SK-MEL-5 (cell line): ENCODE results near the gene TOP1. TPM values are rescaled to one million over a fixed set of nuclear protein-coding genes. Genes with fewer than 3 reads are reported as not detected.
A peak's percentile ranks its signal among the peaks of the same experiment; 100 is the strongest.
"Not testable (repeated sequence)": the region's sequence is repeated elsewhere in the genome, so short reads cannot be mapped to it uniquely, and the experiment has no call there.

Experiments used
- DNase-seq: peaks from one replicate; pipeline ENCODE4 v3.0.0-alpha.2; 2016; ENCODE audit warnings: low read depth, low spot score
- in situ Hi-C: cut with HindIII; loops from 2 replicates; pipeline ENCODE4 v1.10.0; 2016; ENCODE audit warnings: low sequenced_read_pairs, high pct_unique_total_duplicates, low pct_unique_long_range_greater_than_20kb
- total RNA-seq: library from RNA; depleted of rRNA; stranded (reverse); fragments of >200 nt; shearing (Covaris generic); gene quantifications from 2 replicates; pipeline ENCODE4 v1.2.3, GENCODE V29; 2014

The TOP1 gene
- total RNA-seq, 1 experiment from 2014 or later: 16.1 TPM

DNA sequence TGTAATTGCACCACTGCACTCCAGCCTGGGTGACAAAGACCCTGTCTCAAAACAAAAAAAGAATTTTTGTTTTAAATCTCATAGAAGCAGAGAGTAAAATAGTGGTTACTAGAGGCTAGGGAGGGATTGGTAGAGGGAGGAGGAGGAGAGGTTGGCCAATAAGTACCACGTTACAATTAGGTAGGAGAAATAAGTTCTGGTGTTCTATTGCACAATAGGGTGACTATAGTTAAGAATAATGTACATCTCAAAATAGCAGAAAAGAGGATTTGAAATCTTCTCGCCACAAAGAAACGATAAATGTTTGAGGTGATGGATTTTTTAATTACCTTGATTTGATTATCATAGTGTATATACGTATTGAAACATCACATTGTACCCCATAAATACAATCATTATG is 27.1 kb upstream of the TOP1 start:
- DNase-seq: no peak
- in situ Hi-C loops: no loop called here

DNA sequence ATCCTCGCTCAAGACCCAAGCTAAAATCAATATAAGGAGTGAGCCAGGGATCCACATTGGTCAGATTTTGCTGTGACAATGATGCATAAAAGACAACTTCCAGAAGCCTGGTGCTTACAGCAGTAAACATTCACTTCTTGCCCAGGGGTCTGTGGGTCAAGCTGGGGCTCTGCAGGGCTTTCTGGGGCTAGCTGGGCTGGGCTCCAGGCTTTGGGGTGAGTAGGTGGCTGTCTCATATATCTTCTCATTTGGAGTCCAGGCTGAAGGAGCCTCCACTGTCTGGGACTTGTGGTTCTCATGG is 25.8 kb upstream of the TOP1 start:
- in situ Hi-C loops: no loop called here

DNA sequence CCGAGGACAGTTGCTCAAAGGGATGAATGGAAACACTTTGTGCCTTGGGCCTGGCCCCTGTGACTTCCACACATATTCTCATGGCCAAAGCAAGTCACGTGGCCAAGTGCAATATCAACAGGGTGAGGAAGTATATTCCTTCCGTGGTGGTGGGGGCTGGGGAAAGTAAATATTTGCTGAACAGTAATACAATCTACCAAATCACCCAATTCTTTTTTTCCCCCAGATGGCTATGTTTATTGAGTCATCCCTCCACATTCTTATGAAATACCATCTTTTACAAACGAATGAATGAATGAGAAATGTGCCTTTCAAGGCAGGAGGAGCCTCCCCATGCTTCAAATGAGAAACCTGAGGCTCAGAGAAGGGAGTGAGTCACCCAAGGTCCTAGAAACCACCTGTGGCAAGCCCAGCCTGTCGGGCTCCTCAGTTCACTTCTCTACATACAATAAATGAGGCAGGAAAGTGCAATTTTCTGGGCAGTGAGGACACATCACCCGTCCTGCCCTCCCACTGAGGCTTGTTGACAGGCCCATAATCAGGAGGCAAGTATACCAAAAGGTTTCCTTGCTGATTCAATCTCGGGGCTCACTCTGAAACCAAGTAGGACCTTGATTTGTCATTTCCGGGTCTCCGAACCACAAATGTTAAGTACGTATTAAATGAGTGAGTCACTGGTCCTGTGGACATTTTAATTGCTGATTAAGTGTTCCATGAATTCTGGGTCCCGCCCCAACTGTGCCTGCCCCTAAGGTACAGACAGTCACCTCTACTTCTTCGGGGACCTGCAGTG is 25.3 kb upstream of the TOP1 start:
- in situ Hi-C loops: no loop called here
- peak; percentile 72 for DNase-seq

More for the DNA sequence above, 25.8 kb upstream of the TOP1 start:
- DNase-seq: no peak

GRCh38 chr20:41003936-41004294 is 24.7 kb upstream of the TOP1 start:
- DNase-seq, in situ Hi-C loops: not testable (repeated sequence)

- no peak for DNase-seq
- in situ Hi-C loops: no loop called here
Measured at GRCh38 chr20:41004531-41005360, 23.9 kb upstream of the TOP1 start.

DNA sequence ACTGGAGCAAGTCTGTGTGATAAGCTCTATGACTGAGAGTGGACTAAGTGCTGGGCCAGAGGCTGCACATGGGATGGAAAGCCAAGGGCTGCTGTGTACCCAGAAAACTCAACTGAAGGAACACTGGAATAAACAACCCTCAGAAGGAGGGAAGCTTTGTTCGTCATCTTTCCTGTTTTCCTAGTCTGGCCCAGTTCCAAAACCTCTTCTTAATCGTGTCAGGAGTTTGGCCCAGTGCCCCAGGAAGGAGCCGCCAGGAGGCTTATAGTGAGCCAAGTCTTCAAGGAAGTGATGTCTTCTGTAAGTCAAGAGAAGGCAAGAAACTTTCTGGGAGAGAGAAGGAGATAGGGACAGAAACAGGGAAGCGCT is 23.3 kb upstream of the TOP1 start:
- peak; percentile 79 for DNase-seq
- in situ Hi-C loops: no loop called here

DNA sequence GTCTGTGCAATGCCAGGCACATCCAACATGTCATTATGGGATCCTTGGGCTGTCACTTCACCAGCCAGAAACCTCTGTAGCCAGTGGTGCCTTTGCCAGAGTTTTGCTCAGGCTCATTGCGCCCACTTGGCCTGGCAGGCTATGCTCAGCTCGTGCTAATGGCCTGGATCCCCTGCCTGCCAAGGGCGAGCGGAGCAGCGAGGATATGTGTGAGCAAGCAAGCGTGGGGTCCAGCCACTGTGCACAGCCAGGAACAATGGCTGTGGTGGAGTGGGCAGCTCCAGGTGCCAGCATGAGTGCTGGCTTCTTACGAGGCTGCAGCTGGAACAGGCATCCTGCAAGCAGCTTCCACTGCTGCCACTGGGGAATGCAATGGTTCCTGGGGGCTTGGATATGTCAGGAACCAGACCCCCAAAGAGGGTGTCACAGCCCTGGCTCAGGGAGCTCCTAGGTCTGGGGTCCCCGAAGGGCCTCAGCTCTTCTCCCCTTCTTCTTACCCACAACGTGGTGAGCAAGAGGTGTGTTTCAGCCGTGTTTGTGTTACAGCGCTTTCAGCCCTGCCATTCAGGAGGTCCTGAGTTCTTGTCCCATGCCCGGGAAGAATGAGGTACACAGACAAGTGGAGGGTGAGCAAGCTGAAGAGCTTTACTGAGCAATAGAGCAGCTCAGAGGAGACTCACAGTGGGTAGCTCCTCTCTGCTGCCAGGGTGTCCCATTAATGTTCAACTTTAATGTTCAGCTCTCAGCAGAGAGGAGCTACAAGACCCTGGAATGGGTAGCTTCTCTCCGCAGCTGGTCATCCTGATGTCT is 22.3 kb upstream of the TOP1 start:
- in situ Hi-C loops: no loop called here
- no peak for DNase-seq

DNA sequence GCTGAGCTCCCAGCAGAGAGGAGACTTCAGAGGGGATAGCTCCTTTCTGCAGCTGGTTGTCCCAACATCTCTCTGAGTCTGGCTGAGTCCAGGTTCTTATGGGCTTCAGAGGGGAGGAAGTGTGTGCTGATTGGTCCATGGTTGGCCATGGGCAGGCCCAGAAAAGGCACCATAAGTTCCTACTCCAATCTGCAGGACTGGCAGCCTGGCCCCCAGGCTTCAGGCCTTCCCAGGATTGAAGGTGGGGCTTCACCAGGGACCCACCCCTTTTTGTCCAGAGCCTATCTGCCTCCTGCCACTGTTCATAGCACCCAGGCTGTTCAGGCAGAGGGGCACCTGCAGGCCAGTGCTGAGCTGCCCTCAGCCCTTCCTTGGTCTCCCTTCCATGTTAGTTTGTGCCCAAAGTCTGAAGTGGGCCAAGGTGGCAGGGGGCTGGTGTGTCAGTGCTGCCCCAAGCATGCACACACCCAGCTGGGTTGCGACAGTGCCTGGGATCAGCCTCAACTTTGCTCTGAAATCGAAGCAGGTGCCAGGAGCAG is 21.6 kb upstream of the TOP1 start:
- DNase-seq: no peak

GRCh38 chr20:41007481-41007880 is 21.1 kb upstream of the TOP1 start:
- DNase-seq: no peak
- in situ Hi-C loops: no loop called here

More for the DNA sequence above, 21.6 kb upstream of the TOP1 start:
- in situ Hi-C loops: no loop called here

DNA sequence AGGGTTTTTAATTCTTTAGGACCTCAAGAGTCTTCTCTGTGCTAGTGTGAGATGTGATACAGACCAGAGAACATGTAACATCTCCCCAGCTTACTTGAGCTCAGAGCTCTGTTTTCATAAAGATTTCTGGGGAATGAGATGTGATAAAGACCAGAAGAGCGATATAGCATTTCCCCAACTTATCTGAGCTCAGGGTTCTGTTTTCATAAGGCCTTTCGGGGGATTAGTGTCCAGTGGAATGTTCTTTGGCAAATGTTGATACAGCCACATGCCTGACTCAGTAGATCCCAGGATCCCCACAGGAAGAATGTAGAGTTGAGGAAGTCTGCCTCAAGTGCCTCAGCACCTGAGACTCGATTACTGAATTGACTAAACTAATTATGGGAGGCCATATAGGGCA is 18.7 kb upstream of the TOP1 start:
- in situ Hi-C loops: no loop called here
- DNase-seq: no peak

- in situ Hi-C loops: no loop called here
- no peak for DNase-seq
Measured at GRCh38 chr20:41011551-41012067, 17.0 kb upstream of the TOP1 start.

GRCh38 chr20:41014561-41015088 is 14.0 kb upstream of the TOP1 start:
- in situ Hi-C loops: no loop called here
- no peak for DNase-seq

GRCh38 chr20:41017448-41018042 is 11.1 kb upstream of the TOP1 start:
- in situ Hi-C loops: no loop called here

DNA sequence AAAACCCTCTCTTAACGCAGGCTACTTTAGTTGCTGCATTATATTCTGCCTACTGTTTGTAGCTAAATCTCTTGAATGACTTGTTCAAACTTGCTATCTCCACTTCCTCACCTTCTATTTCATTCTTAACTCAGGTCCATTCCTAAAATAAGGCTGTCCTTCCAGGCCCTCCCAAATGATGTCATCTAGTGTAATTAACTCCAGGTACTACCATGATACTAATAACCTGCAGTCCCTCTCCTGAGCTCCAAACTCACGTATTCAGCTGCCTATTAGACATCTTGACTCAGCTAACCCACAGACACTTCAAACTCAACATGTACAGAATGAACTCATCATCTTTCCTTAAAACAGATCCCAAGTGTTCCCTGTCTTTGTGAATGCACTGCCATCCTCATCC is 10.5 kb upstream of the TOP1 start:
- in situ Hi-C loops: no loop called here
- no peak for DNase-seq

More at GRCh38 chr20:41017448-41018042, 11.1 kb upstream of the TOP1 start:
- no peak for DNase-seq

- in situ Hi-C loops: no loop called here
- DNase-seq: no peak
Measured at GRCh38 chr20:41023549-41023948, 5.1 kb upstream of the TOP1 start.

- in situ Hi-C loops: no loop called here
- DNase-seq: no peak
Measured at GRCh38 chr20:41027366-41027765, 1.3 kb upstream of the TOP1 start.

GRCh38 chr20:41027872-41028358 is 707 bp upstream of the TOP1 start:
- DNase-seq: no peak
- in situ Hi-C loops: no loop called here
